Stimulated activated CD4-positive, alpha-beta T cell treated with anti-CD3 and anti-CD28 coated beads, Interleukin-2, amount 100 ng/mL, for 4 hours (primary cell): ENCODE measurements around the gene RING1.

ENCODE experiments used
- DNase-seq: peaks from one replicate; pipeline ENCODE4 v3.0.0-alpha.2; 2020; ENCODE audit warnings: low read depth

The RING1 gene

DNA sequence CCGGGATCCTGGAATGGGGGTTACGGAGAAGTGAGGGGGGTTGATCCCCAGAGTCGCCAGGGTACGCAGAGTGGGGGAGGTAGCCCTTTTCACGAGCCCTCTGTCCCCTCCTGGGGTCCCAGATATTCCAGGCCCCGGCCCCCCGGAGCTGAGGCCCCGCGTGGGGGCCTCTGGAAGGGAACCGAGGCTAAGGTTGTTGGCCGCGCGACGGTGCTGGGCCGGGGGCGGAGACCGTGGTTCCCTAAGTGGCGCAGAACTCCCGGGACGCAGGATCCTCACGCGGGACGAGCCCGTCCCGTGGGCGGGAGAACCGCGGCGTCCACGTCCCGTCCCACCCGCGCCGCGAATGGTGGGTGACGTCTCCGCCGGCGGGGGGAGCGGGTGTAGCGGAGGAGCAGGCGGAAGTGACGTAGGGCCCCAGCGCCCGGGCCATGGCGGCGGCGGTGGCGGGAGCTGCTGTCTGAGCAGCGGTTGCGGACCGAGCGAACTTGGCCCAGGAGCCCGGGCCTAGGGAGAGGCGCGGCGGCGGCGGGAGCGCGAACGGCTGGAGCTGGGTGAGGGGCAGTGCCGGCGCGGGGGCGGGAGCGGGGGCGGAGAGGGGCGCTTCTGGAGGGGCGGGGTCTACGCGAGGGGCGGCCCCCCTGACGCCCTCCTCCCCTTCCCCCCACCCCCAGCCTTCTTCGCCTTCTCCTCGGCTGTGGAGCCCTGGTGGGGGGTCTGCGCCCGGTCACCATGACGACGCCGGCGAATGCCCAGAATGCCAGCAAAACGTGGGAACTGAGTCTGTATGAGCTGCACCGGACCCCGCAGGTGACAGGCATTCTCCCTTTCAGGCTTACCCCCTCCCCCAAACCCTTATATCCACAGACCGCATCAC is at the start of gene RING1:
Gene RING1 (plus strand): TSS at position 410 of the 877 bp plus-strand sequence. CDS start 323 bp downstream, at position 733.
- peak; percentile 84 for DNase-seq

- DNase-seq: no peak
These were observed 48.2 kb upstream of the RING1 start for GRCh38 chr6:33160096-33160495.

GRCh38 chr6:33160728-33161344 is 47.5 kb upstream of the RING1 start:
- no peak for DNase-seq

DNA sequence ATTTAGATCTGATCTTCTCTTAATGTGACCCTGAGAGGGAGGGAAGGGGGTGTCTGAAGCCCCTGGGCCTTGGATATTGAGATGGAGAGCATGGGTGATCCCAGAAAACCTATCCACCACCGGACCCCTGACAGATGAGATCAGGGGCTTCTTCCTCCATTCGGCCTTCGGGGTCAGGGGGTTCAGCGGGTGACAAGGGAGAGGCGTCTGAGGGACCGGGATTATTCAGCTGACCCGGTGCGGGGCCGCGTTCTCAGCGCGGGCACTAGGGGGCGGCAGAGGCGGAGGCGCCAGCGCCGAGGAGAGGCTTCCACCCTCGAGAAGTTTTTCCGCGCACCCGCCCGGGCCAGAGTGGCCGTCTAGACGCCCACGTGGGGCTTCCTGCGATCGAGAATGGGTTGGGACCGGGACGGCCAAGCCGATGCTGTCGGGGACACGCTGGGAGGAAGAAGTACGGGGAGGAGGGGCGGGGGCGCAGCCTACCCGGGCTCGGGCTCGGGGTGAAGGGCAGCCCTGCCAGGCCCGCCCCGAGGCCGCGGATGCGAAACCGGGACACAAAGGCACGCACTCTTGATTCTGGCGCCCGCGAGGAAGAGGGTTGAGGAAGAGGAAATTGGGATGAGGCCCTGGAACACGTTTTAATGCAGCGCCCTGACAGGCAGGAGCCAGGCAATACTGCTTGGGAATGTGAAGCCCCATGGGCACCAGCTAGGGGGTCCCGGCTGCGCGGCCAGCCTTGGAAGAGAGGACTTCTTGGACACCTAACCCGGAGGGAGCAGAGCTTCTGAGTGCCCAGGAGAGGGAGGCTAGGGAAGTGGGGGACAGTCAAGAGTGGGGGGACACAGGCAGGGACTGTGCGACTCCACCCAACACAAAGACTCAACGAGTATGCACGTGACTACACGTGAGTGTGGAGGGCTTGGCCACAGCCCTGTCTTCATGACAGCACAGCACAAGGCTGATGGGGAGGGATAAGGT is 46.7 kb upstream of the RING1 start:
- DNase-seq: peak; percentile 69

- DNase-seq: no peak
These were observed 44.8 kb upstream of the RING1 start for GRCh38 chr6:33163540-33163939.

DNA sequence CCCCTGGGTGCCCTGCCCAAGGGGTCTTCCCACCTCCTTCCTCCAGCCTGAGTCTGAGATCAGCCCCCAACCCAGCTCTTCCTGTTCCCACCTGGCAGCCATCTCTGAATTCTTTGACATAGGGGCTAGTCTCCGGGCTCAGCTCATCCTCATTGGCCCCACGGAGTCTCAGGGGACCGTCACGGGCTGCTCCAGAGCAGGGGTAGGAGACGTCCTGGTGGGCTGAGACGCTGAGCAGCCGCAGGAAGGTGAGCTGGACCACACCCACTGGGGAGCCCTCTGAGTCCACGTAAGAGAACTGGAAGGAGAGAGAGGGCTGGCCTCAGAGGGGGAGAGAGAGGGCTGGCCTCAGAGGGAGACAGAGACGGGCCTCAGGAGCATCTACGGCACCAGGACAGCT is 44.1 kb upstream of the RING1 start:
- no peak for DNase-seq

DNA sequence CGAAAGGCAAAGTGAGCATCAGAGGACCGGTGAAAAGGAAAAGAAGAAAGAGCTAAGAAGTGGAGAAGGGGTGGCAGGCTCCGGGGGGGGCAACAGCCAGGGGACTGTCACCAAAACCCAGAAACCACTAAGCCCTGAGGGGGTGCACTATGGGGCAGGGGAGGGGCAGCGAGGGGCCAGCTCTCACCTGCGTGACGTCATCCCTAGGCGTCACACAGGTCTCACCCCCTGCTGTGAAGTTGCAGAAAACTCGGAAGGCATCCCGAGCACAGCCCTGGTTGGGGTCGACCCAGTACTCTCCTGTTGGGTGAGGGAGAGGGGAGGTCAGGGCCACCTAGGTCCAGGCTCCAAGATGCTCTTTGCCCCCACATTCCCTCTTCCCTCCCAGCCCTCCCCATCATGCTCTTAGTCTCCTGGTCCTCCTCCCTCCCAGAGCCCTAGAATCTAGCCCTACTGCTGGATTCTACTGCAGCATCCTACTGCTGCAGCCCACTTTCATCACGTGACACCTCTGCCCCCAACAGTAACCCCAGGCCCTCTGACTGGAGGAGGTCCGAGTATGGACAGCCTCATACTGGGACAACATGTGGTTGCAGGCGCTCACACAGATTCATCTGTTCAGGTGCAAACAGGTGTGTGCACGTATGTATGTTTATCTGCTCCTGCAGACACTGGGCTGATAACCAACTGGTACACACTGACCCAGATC is 43.5 kb upstream of the RING1 start:
- no peak for DNase-seq

- no peak for DNase-seq
These were observed 42.6 kb upstream of the RING1 start for GRCh38 chr6:33165581-33166258.

DNA sequence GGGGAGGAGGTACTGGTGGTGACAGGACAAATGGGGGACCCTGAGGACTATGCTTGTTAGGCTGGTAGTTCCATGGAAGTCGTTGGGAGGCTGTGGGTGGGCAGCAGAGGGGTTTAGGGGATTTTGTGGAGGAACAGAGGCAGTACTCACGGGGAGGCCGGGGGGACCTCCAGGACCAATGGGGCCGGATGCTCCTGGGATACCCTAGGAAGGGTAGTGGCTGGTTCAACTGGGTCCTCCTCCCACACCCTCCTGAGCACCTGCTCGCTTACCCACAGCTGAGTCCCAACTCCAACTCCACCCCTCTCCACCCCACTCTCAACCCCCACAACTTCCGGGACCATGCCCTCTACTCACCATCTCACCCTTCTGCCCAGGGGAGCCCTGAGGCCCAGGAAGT is 41.9 kb upstream of the RING1 start:
- no peak for DNase-seq

- DNase-seq: no peak
These were observed 41.5 kb upstream of the RING1 start for GRCh38 chr6:33166811-33167210.

DNA sequence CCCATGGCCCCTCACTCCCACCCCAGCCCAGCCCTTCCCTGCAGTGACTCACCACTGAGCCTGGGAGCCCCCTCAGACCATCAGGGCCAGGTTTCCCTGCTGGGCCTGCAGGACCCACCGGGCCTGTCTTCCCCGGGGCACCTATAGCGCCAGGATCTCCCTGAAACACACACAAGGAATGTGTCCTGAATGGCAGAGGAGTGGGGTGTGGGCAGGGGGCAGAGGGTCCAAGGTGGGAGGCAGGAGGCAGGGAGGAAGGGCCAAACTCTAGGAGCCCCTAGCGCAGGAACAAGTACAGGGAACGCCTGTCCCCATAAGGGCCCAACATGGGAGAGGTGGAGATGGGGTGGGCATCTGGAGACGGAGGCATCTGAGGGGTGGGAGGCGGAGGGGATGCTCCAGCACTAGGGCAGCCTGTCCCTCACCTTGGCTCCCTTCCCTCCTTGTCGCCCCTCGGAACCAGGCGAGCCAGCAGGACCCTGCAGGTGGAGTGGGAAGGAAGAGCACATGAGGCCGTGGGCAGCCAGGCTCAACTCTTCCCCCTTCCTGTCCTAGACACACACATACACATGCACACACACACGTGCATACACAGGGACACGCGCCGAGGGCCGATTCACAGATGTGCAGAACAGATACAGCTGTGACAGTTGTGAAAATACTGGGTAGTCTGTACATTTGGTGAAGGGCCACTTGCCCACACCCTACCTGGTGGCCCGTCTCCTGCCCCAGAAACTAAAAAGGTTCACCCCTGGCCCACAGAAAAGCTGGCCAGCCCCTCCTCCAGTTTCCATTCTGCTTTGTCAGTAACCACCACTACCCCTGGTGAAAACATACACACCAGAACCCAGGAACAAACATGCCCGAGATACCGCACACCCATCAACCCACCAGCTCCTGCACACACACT is 40.7 kb upstream of the RING1 start:
- no peak for DNase-seq

- DNase-seq: no peak
These were observed 40.1 kb upstream of the RING1 start for GRCh38 chr6:33168284-33168601.

DNA sequence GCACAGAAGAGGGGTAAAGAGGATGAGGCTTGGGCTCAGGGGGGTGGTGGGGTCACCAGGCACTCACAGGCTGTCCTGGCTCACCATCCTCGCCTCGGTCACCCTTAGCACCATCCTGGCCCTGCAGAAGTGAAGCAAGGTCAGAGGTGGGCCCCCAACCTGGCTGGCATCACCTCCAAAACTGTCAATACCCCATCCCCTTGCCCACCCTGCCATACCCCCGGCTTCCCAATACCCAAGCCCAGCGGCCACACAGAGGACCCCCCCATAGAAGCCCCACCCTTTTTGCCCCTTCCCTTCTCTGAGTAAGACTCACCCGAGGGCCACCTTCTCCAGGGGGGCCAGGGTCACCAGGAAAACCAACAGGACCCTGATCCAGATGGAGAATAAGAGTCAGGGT is 39.7 kb upstream of the RING1 start:
- DNase-seq: no peak

DNA sequence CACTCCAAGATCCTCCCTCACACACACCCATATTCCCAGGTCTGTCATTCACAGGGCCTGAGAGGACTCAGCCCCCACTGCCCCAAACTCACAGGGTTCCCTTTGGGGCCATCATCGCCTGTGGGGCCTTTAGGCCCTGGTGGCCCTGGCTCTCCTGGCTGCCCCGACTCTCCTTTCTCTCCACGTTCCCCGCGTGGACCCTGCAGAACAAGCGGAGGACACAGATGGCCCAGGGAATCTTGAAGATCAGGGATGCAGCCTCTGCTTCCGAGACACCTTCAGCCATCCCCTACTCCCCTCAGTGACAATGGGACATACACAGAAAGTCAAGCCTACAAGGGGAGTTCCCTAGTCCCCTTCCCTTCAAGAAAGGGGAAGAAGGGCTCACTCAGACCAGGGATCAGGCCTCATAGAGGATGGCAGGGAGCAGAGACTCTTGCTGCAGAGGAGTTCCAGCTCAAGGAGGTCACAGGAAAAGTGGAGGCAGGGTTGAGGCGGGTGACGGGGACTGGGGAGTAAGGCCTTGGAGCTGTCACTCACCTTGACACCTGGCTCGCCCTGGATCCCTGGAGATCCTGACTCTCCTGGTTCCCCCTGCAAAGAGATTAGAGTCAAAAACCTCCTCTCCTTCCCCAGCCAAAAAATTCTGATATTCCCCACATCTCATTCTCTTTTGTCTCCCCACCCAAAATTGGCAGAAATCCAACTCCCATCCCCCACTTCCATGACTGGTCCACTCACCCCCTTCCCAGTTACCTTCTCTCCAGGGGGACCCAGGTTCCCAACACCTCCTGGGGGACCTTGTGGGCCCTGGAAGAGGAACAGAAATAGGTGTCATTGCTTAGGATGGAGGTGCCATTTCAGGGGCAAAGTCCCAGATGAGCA is 38.8 kb upstream of the RING1 start:
- DNase-seq: no peak

GRCh38 chr6:33170176-33171015 is 37.9 kb upstream of the RING1 start:
- no peak for DNase-seq

- no peak for DNase-seq
These were observed 37.1 kb upstream of the RING1 start for GRCh38 chr6:33171016-33171879.
